ENCODE data around the gene ADCK2. TPM values are rescaled to one million over a fixed set of nuclear protein-coding genes. Genes with fewer than 3 reads are reported as not detected.
A peak's percentile ranks its signal among the peaks of the same experiment; 100 is the strongest.
"Not testable (repeated sequence)": the region's sequence is repeated elsewhere in the genome, so short reads cannot be mapped to it uniquely, and the experiment has no call there.

Gene ADCK2, protein sequence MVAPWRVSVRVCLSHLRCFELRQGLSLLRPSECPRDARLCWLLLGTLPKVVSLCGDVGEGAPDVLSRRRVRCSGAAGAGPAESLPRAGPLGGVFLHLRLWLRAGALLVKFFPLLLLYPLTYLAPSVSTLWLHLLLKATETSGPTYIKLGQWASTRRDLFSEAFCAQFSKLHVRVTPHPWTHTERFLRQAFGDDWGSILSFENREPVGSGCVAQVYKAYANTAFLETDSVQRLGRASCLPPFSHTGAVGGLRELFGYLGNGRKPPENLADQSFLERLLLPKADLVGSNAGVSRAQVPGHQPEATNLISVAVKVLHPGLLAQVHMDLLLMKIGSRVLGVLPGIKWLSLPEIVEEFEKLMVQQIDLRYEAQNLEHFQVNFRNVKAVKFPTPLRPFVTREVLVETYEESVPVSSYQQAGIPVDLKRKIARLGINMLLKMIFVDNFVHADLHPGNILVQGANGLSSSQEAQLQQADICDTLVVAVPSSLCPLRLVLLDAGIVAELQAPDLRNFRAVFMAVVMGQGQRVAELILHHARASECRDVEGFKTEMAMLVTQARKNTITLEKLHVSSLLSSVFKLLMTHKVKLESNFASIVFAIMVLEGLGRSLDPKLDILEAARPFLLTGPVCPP
- polyA plus RNA-seq (ENCODE audit: insufficient read length in 3 of 3) = 10 to 100 TPM; 24.7 to 25.5 (median 25.1) TPM

DNA sequence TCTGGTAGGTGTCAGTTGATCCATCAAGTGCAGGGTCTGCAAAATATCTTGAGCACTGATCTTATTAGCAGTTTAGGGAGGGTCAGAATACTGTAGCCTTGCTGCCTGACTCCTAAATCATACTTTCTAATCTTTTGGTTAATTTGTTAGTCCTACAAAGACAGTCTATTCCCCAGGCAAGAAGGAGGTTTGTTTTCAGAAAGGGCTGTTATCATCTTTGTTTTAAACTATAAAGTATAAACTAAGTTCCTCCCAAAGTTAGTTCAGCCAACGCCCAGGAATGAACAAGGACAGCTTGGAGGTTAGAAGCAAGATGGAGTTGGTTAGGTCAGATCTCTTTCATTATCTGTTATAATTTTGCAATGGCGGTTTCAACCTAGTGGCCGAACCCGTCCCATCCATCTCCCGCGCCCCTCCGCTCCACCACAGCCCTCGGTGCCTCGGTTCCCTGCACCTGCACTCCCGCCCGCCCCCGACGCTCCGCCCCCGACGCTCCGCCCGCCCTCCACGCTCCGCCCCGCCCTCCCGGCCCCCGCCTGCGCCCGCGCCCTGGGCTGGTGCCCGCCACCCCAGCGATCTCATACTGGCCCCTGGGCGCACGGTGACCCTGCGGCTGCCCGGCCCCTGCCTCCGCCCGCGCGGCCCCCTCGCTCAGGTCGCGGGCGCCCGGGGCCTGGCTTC, at the start of gene ADCK2:
Gene ADCK2, plus strand, starts transcription at position 564 of the 681 bp plus-strand sequence. CDS start 386 bp downstream, outside the sequence.
- no peak for DNase-seq (ENCODE audit: low read depth in 3 of 3, low spot score in 2 of 3)

DNA sequence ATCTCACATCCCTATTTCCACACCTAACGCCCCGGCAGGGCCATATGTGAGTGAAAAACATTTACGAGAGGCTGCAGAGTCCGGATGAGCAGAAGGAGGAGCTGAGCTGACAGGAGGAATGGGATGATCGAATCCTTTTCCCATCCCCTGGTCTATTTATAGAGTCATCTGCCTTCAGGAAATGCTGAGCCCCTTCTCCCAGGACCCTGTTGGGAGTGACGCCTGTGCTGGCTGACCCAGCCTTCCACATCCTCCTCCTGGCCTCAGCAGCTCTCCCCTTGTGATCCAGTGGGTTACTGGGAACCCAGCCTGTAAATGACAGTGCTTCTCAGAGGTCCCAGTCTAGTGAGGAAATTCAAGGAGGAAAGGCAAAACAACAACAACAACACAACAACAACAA, 48.8 kb upstream of the ADCK2 start:
- no peak for DNase-seq (ENCODE audit: low read depth in 3 of 3, low spot score in 2 of 3)

DNA sequence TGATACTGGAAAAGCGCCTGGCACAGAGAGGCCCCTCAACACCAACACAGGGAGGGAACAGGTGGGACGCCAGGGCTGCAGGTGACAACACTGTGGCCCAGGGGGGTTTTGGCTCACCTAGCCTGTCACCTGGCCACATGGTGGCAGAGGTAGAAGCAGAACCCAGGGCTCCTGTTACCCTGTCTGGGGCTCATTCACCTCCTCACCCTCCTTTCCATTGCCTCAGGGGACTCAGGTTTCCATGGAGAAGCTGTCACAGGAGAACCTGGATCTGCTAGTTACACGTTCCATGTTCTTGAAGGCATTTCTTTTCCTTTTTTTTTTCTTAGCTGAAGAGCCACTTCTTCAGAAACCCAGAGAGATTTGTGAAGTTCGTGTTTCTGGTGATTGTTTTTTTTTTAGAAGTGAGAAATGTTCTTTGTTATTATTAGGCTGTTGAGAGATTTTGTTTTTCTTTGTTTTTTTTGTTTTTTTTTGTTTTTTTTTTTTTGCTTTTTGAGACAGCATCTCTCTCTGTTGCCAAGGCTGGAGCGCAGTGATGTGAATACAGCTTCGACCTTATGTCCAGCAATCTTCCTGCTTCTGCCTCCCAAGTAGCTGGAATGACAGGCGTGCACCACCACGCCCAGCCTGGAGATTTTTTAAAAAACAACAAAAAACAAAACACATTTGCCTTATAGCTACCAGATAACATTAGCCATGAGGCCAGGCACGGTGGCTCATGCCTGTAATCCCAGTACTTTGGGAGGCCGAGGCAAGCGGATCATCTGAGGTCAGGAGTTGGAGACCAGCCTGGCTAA, 48.2 kb upstream of the ADCK2 start:
- no peak for DNase-seq (ENCODE audit: low read depth in 3 of 3, low spot score in 2 of 3)

DNA sequence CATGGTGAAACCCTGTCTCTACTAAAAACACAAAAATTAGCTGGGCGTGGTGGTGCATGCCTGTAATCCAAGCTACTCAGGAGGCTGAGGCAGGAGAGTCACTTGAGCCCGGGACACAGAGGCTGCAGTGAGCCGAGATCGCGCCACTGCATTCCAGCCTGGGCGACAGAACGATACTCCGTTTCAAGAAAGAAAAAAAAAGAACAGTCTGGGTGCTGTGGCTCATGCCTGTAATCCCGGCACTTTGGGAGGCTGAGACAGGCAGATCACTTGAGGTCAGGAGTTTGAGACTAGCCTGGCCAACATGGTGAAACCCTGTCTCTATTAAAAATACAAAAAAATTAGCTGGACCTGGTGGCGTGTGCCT, 47.6 kb upstream of the ADCK2 start:
- not testable (repeated sequence) for DNase-seq (ENCODE audit: low read depth in 3 of 3, low spot score in 2 of 3)

DNA sequence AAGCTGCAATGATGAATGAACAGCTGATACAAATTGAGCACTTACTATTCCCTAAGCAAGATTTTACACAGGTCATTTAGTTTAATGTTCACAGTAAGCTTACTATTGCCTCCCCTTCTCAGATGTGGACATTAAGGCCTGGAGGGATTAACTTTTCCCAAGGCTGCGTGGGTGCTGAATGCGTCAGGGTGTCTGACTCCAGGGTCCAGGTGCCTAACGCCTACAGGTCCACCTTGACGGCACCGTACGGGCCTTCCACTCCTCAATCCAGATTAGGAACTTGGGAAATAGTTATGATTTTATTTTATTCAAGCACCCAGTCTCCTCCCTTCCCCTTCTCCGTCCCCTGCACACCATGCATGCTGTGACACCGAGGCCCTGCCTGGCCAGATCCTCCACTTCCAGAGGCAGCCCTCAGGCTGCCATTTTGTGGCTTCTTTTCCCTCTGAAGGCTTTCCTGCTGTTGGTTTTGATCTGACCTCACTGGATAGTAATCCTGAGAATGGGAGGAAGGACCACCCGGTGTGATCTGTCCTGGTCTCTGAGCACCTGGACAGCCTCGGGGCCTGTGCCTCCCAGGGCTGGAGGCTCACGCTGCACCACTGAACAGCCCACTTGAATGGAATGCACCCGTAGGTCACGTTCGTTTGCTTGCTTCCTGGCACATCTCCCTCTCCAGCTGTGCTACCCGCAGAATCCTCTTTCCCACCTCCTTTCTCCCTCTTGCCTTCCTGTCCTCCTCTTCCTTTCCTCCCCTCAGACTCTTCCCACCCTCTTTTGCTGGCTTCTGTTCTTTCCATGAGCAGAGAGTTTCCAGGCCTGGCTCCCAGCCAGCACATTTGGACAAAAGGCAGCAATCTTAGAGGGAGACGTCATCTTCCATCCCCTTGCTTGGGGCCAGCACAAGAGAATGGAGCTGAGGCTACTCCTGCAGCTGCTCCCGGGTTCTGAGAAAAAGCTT, 46.6 kb upstream of the ADCK2 start:
- no peak for DNase-seq (ENCODE audit: low read depth in 3 of 3, low spot score in 2 of 3)

DNA sequence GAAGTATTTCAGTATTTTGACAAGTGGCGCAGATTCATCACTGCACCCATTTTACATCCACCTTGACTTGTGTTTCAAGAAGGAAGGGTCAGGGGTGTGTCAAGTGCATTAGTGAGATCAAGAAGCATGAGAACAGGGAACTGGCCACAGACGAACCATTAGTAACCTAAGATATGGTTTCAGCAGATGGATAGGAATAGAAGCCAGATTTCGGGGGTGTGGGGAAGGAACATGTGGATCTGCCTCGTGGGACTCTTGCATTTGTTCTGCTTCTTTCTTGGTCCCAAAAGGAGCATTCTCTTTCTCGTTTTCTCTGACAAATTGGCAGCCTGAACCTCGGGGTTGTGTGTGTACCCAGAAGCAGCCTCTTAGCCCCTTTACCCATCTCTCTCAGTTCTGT, 41.7 kb upstream of the ADCK2 start:
- no peak for DNase-seq (ENCODE audit: low read depth in 3 of 3, low spot score in 2 of 3)

DNA sequence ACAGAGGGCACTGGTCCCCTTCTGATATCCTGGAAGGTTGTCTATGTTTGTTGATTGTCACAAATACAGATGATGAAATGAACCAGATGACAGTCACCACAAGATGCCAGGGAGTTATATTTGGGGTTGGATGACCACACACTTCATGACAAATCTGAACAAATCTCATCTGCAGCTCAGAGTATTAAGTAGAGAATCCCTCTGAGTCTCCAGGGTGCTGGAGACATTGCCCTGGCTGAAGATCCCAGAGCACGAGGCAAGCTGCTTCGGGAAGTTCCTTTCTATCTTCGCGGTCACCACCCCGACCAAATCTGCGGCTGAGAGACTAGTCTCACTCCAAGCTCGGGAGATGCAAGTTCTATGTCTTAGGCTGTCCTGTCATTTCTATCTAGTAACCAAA, 41.1 kb upstream of the ADCK2 start:
- no peak for DNase-seq (ENCODE audit: low read depth in 3 of 3, low spot score in 2 of 3)

DNA sequence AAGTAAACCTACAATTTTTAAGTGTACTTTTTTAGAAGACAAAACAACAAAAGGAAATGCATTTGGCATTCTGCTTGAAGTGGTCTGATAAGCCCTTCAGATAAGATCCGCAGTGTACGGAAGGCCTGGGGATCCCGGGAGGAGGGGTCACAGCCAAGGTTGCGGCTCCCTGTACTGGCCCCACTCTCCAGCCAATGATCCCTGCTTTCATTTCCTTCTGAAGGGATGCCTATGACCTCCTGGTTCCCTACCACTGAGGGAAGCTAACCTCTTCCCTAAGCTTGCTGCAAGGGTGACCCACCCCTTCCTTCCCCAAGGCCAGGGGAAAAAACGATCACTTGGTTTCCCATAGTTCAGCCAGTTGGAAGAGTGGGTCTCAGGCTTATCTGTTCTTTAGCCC, 37.4 kb upstream of the ADCK2 start:
- DNase-seq (ENCODE audit: low read depth in 3 of 3, low spot score in 2 of 3) = no peak

DNA sequence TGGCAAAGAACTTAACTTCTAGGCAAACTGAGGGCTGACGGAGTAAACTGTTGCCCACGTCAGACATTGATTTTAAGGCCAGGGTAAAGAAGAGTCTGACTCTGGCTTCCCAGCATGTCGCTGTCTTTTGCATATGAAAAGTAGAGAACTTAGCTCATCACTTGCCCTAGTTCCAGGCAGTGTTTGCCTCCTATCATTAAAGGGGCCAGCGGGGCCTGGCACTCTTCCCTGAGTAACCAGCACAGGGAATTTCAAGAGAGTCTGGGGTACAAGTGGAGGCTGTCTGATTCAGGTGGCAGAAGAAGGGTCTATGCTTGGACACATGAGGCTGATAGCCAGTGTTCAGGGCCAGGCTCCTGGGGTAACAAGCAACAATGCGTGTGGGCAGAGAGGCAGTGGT, 36.9 kb upstream of the ADCK2 start:
- no peak for DNase-seq (ENCODE audit: low read depth in 3 of 3, low spot score in 2 of 3)

DNA sequence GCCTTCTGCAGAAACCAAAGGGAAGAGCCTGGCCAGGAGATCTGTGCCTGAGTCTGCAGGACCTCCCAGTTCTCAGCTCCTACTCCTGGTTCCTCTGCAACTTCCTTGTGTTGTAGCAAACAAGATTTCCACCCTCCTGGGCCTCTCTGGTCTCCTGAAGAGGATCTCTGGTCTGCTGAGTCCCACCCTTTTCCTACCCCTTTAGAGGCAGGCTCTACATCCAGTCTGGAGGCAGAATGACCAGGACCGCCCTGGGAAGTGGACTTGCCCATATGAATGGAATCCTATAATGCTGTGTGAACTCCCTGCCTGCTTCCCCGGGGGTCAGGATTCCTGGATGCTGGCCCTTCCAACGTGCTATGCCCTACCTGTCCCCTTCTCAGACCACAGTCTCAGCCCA, 35.3 kb upstream of the ADCK2 start:
- no peak for DNase-seq (ENCODE audit: low read depth in 3 of 3, low spot score in 2 of 3)

DNA sequence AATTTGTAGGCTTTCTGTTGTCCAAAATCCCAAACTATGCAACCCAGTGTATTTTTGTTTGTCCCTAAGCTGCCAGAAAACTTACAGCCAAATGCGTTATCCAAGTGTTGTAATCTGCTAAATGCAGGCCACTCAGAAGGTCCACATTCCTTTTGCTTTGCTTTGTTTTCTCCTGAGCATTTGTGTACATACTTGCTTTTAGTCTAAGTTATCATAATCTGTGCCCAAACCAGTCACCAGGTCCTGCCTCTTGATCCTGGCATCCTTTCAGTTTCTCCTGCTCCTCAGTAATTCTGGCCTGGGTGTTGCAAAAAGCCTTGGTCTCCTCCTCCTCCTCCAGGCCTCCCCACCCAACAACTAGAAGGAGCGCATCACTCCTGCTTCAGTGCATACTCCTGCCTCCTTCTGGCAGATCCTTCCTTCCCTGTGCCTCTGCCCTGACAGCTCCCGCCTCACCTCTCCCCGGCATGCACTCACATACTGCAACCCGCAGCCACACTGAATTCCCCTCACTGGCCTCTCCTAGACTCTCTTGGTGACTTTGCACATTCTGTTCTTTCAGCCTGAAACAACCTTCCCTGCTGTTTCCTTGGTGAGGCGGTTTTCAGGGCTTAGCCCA, 34.5 kb upstream of the ADCK2 start:
- DNase-seq (ENCODE audit: low read depth in 3 of 3, low spot score in 2 of 3) = no peak

DNA sequence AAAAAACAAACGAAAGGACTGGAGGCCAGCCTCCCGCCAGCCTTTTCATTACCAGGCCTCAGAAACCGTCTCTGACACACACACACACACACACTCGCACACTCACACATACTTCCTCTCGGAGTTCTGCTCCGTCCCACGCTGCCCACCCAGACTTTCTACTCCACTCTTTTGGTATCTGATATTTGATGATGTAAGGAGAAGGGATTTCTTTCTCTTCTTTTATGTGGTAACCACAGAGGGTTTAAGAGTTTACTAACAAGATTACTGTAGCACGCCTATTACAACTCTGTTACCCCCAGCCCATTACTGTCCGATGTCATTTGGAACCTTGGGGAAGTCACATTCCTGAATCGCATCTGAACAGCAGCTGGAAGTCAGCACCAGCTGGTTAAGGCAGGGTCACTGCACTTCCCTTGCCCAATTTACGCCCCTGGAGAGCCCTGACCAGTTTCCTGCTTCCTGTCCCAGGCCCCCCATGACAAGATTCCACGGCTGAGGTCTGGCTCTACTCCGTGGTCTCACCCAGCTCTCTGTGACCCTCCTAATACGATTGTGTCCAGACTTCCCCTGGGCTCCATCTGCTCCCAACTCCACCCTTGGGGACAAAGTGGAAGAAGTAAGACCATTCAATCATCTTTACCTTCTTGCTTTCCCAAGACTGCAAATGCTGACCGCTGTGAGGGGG, 33.2 kb upstream of the ADCK2 start:
- DNase-seq (ENCODE audit: low read depth in 3 of 3, low spot score in 2 of 3) = no peak

DNA sequence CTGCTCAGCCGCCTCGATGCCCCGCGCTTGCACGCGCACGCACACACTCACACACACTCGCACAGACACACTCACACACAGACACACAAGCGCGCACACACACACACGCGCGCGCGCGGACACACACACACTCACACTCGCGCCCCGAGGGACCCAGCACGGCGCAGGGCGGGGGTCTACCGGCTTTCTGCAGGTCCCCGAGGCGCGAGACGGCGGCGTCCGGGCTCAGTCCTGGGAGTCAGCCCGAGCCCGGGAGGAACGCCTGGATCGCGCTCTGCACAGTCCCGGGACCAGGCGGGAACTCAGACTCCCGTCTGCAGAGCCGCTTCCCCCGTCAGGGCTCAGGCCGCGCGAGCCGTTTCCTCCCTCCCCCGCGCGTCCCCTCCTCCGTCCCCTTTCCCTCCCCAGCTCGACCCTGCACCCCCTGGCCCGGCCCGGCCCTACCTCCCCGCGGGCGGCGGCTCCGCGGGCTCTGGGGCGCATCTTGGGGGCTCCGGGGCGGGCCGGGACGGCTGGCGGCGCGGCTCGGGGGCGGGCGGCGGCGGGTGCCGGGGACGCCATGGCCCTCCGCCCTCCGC, 32.6 kb upstream of the ADCK2 start:
- no peak for DNase-seq (ENCODE audit: low read depth in 3 of 3, low spot score in 2 of 3)

DNA sequence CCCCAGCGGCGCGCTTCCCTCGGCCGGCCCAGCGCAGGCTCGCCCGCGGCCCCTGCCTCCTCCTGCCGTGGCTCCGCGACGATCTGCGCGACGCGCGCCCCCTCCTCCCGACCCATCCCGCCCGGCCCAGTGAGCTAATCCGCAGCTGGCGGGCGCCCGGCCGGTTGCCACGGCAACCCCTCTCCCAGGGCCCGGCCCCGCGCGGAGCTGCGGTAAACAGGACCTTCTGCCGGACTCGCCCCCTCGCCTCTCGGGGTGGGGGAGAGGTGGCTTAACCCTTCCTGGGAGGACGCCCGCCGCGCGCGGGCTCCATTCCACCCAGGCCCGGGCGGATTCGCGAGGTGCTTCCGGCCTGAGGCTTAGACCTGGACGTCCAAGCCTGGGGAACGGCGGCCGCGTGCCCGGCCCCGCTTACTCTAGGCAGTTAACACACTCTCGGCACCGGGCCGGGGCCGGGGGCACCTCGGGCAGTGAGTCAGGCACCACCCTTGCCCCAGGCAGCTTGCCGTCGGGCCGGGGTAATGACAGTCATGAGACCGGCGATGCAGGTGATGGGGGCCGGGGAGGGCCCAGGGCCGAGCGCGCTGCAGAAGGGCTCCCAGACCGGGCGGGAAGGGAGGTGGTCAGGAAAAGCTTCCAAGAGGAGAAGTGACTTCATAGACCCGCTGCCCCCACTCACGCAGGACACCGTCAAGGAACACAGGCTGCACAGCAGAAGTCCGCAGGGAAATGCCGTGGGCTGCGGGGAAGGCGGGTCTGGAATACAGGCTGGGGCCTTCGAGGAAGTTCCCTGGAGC, 31.8 kb upstream of the ADCK2 start, which contains the start of gene DENND2A:
Gene DENND2A, minus strand, starts transcription at position 87 of the 797 bp plus-strand sequence. CDS start 38,416 bp downstream, outside the sequence.
- DNase-seq (ENCODE audit: low read depth in 3 of 3, low spot score in 2 of 3) = peak in 1 of 3 donors; percentile 73

DNA sequence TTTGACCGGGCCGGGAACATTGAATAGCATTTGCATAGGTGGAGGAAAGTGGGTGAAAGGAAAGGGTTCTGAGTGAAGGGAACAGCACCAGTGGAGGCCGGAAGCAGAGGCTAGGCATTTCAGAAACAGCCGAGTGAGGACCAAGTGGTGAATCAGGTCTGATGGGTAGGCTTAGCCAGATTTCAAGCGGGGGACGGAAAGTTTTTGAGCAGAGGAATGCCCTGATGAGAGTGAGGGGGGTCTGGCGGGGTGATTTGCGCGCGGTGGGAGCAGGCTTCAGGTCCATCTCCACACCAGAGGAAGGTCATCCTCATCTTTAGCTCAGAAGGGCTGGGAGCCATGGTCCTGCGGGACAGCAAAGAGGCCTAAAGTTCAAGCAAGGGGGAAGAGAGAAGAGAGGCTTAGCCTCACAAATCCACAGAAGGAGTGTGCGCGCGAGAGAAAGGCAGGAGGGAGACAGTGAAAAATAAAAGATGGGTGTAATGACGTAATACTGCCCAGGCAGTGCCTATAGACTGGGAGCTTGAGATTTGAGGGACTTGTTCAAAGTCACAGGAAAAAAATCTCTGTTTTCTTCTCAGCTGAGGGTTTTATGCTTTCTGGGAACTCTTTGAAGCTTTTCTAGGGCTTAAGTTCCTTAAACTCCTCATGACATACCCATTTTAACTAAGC, 31.1 kb upstream of the ADCK2 start:
- no peak for DNase-seq (ENCODE audit: low read depth in 3 of 3, low spot score in 2 of 3)

DNA sequence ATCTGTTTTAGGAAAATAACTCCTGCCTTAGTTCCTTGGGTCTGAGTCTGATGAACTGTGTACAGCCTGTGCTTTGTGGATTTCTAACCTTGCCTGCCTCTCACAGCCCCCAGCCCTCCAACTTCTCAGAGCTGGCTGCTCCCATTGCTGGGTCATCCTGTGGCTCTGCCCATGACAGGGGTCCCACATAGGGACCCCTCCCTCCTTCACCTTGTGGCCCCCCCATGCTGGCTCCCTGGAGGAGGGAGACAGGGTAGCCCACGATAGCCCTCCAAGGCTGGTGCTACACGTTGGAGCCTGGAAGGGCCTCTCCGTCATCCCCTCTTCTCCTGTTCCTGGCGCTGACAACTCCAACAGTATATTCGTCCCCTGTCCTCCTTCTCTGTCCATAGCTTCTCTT, 29.3 kb upstream of the ADCK2 start:
- DNase-seq (ENCODE audit: low read depth in 3 of 3, low spot score in 2 of 3) = no peak

DNA sequence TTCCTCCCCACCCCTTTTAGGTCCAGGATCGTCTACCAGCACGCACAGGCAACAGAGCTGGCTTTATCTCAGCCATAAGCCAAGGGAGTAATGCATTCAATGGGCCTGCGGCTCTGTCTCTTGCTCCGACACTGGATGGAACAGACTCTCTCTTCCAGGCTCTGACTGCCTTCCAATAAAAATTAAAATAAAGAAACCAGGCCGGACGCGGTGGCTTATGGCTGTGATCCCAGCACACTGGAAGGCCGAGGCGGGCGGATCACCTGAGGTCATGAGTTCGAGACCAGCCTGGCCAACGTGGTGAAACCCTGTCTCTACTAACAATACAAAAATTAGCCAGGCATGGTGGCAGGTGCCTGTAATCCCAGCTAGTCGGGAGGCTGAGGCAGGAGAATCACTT, 28.0 kb upstream of the ADCK2 start:
- not testable (repeated sequence) for DNase-seq (ENCODE audit: low read depth in 3 of 3, low spot score in 2 of 3)

All from right renal cortex interstitium (tissue), 3 donors.